ENCODE results near the gene BEST3. TPM values are rescaled to one million over a fixed set of nuclear protein-coding genes. Genes with fewer than 3 reads are reported as not detected.

Gene BEST3
- total RNA-seq: not detected in 2 replicates

DNA sequence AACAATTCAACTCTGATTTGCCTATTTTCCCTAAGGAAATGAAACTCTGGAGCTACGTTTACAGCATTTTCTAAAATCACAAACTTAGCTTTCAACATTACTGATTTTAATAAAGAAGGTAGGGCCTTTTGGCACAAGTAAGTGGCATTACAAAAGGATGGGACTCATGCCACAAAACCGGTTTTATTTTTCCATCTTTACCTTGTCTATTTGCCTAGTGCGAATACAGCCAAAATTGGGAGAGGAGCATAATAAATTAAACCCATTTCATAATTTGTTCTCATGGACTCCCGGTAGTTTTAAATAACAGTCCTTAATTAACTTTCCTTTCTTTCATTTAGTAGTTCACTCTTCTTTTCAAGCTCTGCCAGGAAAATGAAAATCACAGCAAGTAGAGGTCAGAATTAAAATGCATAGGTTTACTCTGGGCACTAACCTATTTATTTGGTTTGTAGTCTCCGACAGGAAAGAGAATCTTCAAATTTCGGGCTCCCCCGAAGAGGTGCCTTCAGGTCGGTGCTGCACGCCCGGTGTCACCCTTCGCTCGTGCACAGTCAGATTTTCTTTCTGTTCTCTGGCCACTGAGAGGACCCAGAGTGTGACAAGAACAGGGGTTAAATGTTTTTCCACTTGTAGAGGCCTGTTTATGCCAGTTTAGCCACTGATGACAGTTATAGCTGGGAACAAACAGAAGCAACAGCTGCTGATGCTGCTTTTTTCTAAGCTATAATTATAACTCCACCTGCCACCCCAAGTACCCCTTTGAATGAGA lies at the start of gene BEST3:
BEST3 (minus strand) TSS at position 535 of the 772 bp plus-strand sequence. CDS start 1,505 bp downstream, outside the sequence.

DNA sequence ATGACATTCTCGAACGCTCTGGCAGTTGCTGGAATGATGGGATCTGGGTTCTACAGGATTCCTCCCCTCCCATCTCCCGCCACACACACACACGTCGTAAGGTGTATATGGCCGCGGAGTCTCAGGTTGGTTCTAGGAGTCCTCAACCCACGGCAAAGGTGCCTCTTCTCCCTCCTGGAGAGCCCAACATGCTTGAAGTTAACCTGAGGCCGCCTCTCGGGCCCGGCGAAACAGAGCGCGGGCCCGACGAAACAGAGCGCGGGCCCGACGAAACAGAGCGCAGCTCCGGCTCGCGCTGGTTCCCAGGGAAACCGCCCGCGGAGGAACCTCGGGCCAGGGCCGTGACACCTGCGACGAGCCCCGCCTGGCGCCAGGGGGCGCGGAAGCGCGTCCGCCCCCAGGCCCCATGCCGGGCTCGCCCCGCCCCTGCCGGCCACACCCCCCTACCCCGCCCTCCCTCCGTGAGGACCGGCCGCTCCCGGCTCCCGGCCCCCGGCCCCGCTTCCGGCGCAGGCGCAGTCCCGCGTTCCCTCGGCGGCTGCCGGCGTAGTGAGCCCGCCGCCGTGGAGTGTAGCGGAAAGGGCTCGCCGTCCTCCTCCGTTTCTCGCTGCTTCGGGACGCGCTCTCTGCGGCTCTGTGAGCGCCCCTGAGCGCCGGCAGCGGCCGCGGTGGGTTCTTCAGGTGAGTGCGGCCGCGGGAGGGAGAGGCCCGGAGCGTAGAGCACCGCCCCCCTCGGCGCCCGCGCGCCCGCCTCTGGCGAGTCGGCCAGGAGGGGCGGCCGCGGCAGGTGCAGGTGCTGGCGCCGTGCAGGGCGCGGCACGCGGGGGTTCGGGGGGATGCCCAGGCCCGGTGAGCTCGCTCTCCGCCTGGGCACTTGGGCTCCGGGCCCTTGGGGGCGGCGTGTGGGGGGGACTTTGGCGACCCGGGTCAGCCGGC lies 39.5 kb upstream of the BEST3 start, which contains the start of gene RAB3IP:
RAB3IP (plus strand) TSS at position 510 of the 936 bp plus-strand sequence. CDS start 16,549 bp downstream, outside the sequence.

DNA sequence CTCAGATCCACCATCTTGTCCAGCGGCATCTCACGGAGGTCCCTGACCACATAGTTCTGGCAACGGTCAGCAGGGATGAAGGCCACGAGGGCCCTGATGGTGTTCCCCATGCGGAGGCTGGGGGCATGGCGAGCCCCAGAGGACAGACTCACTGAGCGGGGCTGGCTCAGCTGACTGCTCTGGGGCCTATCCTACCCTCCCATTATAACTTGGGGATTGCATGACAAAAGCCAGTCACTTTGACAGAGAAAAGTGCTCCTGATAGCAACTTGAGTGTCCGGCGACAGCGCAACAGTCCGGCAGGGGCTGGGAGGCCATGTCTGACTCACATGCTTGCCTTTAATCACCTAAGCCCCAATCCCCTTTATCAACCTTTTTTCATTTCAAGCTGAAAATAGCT lies 88.4 kb downstream of the BEST3 start, which contains the start of gene LRRC10:
LRRC10 (minus strand) TSS at position 179 of the 400 bp plus-strand sequence; CDS start at position 110, 69 bp downstream.

Other genes starting within 250 kb of the BEST3 start
- 43.1 and 52.5 TPM in 2 replicates for gene FRS2, start 228.9 kb downstream of the BEST3 start, total RNA-seq
- gene CCT2, start 113.8 kb downstream of the BEST3 start, total RNA-seq: 174 and 179 TPM in 2 replicates
- gene LRRC10, start 88.4 kb downstream of the BEST3 start, total RNA-seq: not detected in 2 replicates
- gene RAB3IP, start 39.6 kb upstream of the BEST3 start, total RNA-seq: 2.8 and 3.4 TPM in 2 replicates
- 0.07 TPM in 1 of 2 replicates, not detected in the other for gene MYRFL, start 125.9 kb upstream of the BEST3 start, total RNA-seq